CD4-positive, alpha-beta T cell treated with Interleukin-17A for 4 hours (primary cell): Measurements from ENCODE around the gene SELENOW.
A peak's percentile ranks its signal among the peaks of the same experiment; 100 is the strongest.
"Not testable (repeated sequence)": the region's sequence is repeated elsewhere in the genome, so short reads cannot be mapped to it uniquely, and the experiment has no call there.

Experiments
- DNase-seq: peaks from one replicate; pipeline ENCODE4 v3.0.0-alpha.2; 2020; ENCODE audit warnings: mixed read lengths

Gene SELENOW

DNA sequence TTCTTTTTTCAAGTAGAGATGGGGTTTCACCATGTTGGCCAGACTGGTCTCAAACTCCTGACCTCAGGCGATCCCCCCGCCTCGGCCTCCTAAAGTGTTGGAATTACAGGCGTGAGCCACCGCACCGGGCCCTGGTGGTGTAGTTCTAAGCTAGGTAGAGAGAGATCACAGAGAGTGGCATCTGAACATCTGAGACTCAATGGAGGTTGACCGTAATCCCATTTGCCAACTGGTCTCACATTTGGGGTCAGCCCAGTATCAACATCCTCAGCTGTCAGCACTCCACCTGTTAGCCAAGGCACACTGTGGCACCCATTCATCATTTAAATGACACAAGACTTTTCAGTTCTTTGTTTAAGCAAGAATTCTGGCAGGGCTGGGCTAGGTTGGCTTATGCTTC lies 8.1 kb downstream of the SELENOW start:
- DNase-seq, result no peak

DNA sequence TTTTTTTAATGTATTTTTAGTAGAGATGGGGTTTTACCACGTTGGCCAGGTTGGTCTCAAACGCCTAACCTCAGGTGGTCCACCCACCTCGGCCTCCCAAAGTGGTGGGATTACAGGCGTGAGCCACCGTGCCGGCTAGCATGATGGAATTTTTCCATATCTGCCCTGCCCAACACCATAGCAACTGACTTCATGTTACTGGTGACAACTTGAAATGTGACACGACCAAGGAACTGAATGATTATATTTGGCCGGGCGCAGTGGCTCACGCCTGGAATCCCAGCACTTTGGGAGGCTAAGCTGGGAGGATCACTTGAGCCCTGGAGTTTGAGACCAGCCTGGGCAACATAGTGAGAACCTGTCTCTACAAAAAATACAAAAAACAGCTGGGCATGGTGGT lies 8.8 kb downstream of the SELENOW start:
- DNase-seq, result not testable (repeated sequence)

DNA sequence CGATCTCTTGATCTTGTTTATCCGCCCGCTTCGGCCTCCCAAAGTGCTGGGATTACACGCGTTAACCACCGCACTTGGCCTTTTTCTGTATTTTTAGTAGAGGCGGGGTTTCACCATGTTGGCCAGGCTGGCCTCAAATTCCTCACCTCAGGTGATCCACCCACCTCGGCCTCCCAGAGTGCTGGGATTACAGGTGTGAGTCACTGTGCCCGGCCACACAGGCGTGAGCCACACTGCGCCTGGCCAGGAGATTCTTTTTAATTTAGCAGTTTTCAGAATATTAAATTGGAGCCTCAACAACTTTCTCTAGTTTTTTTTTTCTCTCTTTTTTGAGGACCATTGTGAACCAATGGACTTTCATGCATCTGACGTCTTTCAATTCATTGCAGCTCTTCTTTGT lies 11.3 kb downstream of the SELENOW start:
- DNase-seq, result not testable (repeated sequence)

DNA sequence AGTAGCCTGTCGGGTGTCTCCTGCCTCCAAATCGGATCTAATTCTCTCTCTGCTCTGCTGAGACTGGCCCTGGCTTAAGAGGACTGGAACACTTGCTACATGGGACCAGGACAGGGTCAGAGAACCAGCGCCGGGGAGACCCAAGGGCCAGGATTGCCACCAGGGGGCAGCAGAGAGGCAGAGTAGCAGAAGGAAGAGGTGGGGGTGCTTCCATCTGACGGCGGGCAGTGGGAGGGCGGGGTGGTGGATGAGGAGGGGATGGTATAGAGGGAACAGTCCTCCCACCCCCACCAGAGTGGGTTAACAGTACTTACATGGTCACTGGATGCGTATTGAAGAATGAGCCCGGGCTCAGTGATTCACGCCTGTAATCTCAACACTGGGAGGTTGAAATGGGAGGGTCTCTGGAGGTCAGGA lies 11.9 kb downstream of the SELENOW start:
- DNase-seq, result peak; percentile 93

DNA sequence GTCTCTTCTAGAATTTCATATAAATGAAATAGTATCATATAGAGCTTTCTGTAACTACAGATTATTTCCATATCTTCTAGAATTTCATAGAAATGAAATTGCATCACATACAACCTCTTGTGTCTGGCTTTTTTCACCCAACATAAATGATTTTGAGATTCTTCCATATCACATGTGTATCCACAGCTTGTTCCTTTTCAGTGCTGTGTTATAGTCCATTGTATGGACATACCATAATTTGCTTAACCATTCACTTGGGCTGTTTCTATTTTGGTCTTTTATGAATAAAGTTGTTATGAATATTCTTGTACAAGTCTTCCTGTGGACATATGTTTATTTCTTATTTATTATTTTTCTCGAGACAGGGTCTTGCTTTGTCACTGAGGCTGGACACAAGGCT lies 14.1 kb downstream of the SELENOW start:
- DNase-seq, result no peak

DNA sequence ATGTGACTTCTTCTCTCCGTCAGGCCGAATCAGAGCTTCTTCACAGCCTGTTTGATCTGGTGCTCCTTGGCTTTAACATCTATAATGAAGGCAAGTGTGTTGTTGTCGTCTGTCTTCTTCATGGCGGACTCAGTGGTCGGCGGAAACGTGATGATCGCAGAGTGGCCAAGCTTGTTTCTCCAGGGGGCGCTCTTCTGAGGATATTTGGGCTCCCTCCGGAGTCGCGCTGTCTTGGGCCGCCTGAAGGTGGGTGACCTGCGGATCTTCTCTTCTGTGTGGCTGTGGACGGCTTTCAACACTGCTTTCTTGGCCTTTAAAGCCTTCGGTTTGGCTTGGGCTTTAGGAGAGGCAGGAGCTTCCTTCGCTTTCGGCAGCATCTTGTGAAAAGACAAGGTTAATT lies 16.0 kb downstream of the SELENOW start:
- DNase-seq, result no peak

DNA sequence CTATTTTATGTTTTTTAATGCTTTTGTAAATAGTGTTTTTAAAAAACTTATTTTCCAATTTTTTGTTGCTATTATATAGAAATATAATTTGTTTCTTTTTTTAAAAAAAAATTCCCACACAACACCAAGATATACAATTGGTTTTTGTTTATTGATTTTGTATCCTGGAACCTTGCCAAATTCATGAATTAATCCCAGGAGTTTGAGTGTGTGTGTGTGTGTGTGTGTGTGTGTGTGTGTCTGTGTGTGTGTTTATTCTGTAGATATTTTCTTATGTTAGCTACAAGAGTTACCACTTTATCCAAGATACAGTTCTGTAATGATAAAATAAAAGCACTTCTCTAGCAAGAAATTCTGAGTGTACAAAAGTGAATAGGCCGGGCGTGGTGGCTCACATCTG lies 18.3 kb downstream of the SELENOW start:
- DNase-seq, result no peak

DNA sequence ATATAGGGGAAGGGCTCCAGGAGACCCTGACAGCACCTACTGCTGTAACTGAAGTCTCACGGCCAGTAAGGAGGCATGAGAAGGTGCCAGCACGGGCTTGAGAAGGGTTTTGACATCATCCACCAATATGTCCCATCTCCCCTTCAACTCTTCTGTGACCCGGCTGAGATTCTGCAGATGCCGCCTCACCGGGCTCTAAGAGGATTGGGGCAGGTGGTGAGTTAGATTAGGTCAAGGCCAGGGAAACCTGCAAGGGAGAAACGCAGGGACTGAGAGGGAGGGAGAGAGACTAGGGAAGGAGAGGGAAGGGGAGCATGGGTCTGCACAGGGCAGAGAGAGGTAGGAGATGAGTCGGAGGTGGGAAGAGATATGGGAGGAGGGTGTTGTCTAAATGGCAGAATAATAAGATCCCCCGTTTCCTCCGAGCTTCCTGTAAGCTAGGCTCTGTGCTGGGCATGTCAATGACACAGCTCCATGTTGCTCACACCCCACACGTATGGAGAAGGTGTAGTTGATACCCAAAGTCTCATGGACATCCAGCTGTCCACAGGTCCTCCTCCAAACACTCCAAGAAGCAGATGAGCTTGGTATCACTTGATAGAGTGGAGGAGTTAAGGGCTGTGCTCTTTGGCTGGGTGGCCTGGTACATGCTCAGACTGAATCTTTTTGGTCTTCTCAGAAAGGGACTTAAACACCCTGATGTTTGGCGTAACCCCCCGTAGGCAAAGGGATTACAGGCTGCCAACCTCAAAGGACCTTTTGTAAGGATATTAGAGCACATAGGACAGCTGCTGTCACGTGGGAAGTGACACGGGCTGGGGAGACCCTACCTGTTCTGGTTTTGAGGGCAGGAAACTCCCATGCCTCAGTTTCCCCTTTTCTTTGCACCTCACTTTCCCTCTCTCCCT lies 19.7 kb downstream of the SELENOW start:
- DNase-seq, result no peak

DNA sequence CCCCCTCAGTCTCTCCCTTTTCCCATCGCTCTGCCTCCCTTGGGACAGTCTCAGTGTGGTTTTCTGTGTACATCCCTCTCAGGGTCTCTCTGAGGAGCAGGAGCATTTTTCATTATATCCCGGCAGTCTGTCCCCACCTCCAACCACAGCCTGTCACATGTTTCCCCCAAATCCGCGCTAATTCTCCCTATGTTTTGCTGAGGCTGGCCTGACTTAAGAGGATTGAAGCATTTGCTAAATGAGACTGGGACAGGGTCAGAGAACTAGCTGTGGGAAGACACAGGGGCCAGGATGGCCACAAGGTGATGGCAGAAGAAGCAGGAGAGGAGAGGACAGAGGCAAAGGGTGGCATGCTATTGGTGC lies 20.4 kb downstream of the SELENOW start:
- no peak for DNase-seq

DNA sequence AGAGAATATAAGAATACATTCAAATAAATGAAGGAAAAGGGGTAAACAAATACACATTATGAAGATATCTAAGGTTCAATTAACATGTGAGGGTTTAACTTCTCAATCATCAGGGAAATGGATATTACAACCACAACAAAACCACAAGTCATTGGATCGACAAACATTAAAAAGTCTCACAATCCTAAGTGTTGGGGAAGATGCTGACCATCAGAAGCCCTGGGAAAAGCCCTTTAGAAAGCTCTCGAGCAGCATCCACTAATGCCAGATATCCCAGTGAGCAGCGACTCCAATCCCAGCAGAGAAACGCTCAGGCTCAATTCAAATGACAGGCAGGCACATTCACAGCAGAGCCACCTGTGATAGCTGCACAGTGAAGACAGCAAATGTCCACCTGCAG lies 22.8 kb downstream of the SELENOW start:
- no peak for DNase-seq

DNA sequence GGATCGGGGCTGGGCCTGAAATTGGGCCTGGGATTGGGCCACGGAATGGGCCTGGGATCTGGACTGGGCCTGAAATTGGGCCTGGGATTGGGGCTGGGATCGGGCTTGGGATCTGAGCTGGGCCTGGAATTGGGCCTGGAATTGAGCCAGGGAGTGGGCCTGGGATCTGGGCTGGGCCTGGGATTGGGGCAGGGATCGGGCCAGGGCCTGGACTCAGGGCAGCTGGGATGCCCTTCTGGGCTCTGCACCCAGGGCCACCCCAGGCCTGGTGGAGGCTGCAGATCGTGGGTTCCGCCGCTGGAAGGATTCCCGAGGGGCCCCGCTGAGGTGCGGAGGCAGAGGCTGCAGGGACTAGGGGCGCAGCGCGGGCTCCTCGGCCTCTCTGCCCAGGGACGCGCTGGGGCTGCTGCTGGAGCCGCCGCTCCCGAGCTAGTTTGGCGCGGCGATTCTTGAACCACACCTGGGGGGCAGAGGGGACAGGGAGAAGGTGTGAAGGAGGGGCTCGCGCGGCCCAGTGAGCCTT lies 24.1 kb downstream of the SELENOW start:
- DNase-seq, result no peak

DNA sequence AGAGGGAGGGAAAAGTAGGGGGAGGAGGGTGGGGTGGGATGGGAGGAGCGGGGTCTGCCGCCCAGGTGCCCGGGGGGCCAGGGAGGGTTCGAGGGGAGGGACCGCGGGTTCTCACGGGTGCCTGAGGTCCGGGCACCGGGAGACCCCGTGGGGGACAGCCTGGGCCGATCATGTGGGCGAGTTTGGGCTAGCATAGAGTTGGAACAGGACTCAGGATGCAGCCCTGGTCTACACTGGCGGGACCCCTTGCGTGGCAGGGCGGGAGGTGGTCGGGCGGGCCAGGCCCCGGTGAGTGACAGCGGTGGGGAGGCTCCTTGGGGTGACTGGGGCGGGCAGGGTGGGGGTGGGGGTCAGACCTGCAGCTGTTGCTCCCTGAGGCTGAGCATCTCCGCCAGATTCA lies 24.6 kb downstream of the SELENOW start:
- not testable (repeated sequence) for DNase-seq

DNA sequence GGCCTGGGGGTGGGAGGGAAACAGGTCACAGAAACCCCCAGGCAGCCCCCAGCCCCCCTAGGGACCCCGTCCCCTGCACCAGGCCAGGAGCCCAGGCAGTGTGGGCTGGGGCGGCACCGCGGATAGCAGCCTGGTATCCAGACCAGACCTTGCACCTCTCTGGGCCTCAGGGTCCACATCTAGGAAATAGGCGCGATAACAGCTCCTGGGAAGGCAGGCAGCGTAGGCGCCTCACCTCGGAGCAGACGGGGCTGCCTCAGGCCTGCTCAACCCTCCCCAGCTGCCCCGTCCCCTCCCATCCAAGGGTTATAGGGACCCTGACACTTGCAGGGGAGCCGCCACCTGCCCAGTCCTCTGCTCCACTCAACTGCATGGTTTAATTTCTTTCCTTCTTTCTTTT lies 25.2 kb downstream of the SELENOW start:
- DNase-seq, result not testable (repeated sequence)

DNA sequence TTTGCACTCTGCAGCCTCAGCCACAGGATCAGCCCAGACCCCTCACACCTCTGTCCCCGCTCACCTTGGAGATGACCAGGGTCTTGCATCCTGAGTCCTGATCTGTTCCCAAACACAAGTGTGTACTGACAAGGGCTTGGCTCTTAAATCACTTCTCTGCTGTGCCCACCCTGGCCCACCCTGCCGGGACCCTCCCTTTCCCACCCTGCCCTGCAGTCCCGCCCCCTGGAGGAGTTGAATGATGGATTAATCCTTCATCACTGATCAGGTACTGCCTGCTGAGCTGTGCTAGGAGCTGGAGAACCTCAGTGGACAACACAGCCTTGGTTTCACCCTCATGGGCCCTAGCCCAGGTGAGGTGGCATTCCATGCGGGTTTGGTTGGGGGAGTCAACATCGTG lies 25.9 kb downstream of the SELENOW start, which contains the start of gene TPRX1:
Gene TPRX1 (minus strand): TSS at position 101 of the 400 bp plus-strand sequence. CDS start 12 bp downstream, at position 89.
- not testable (repeated sequence) for DNase-seq

DNA sequence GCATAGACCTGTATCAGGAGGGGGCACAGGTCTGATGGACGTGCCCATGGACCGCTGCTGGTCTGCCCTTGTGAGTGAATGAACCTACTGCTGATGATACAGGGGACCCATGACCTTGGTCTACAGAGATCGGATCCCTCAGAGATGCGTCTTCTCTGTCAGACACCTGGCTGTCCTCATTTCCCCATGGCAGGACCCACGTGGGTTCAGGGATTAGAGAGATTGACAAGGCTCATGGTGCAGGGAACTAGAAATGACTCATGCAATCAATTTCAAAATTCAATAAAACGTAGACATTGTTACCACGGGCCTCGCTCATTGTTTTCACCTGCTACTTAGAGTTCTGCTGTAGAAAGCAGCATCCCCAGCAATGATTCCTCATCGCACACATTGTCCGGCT lies 26.8 kb downstream of the SELENOW start:
- no peak for DNase-seq

DNA sequence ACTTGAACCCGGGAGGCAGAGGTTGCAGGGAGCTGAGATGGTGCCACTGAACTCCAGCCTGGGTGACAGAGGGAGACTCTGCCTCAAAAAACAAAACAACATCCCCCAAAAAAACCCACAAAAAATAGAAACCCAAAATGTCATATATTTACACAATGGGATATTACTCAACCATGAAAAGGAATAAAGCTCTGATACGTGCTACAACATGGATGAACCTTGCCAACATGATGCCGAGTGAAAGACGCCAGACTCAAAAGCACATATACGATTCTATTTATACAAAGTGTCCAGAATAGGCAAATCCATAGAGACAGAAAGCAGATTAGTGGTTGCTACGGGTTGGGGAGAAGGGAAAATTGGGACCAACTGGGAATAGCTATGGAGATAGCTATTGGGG lies 27.9 kb downstream of the SELENOW start:
- no peak for DNase-seq

DNA sequence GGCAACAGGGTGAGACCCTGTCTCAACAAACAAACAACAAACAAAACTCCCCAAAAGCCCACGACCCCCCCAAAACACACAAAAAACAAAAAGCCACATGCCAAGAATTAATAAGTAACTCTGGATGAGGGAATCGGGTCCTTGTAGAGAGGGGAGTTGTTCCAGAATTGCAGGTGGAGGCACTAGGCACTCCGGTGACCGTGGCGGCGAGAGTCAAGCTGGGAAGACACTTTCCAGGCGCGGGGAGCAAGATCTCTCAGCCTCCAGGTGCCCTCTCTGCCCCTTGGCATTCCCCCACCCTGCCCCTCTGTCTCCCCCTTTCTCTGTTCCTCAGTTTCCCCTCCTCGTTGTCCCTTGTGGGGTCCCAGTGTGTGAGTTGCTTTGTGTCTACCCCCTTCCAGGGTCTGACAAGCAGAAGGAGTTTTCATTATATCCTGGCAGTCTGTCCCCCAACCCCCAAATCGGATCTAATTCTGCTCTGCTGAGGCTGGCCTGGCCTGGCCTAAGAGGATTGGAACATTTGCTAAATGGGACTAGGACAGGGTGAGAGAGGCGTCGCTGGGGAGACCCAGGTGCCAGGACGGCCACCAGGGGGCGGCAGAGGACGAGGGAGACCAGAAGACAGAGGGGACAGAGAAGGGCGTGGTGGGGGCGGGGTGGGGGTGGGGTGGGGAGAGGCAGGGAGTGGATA lies 34.9 kb downstream of the SELENOW start:
- DNase-seq, result peak; percentile 83

DNA sequence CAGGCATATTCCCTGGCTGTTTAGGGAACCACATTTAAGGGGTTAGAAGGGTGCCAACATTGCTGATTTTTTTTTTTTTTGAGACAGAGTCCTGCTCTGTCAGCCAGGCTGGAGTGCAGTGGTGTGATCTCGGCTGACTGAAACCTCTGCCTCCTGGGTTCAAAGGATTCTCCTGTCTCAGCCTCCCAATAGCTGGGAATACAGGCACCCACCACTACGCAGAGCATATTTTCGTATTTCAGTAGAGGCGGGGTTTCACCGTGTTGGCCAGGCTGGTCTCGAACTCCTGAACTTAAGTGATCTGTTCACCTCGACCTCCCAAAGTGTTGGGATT lies 35.5 kb downstream of the SELENOW start:
- DNase-seq, result no peak

DNA sequence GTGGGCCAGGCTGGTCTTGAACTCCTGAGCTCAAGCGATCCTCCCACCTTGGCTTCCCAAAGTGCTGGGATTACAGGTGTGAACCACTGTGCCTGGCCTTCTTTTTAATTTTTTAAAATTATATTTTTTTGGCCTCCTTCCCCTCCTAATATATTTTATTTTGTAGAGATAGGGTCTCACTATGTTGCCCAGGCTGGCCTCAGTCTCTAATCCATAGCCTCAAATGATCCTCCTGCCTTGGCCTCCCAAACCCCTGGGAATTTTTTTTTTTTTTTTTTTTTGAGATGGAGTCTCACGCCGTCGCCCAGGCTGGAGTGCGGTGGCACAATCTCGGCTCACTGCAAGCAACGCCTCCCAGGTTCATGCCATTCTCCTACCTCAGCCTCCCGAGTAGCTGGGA lies 37.8 kb downstream of the SELENOW start:
- DNase-seq, result not testable (repeated sequence)

DNA sequence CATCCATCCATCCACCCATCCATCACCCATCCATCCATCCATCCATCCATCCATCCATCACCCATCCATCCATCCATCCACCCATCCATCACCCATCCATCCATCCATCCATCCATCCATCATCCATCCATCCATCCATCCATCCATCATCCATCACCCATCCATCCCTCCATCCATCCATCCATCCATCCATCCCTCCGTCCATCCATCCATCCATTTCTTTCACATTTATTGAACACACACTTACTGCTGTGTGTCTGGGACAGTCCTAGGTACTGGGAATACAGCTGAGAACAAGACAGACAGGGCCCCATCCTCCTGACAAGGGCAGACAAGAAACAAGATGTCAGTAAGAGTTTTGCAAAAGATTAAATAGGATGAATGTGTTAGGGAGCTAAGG lies 39.7 kb downstream of the SELENOW start:
- not testable (repeated sequence) for DNase-seq

DNA sequence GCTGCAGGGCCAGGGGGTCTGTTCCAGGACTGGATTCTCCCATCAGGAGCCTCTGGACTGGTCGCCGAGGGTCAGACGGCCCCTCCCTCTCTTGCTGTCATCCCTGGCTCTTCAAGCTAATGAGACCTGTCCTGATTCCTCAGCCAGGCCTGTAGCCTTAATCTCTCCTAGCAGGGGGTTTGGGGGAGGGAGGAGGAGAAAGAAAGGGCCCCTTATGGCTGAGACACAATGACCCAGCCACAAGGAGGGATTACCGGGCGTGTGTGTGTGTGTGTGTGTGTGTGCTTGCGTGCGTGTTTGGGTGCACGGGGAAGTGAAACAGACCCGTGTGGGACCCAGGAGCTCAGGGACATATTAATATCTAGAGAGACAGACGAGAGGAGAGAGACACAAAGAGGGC lies 41.4 kb downstream of the SELENOW start:
- no peak for DNase-seq

DNA sequence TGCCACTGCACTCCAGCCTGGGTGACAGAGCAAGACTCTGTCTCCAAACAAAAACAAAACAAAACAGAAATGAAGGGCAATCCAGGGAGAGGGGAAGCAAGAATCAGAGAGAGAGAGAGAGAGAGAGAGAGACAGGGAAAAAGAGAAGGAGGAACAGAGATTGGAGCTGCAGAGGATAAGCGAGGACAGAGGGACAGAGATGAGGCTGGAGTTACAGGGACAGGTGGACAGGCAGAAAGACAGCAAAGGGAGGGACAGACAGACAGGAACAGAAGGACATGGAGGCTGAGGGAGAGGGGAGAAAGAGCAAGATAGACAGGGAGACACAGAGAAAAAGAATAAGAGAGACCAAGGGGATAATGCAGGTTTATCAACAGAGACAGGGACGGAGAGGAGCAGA lies 41.9 kb downstream of the SELENOW start:
- no peak for DNase-seq

DNA sequence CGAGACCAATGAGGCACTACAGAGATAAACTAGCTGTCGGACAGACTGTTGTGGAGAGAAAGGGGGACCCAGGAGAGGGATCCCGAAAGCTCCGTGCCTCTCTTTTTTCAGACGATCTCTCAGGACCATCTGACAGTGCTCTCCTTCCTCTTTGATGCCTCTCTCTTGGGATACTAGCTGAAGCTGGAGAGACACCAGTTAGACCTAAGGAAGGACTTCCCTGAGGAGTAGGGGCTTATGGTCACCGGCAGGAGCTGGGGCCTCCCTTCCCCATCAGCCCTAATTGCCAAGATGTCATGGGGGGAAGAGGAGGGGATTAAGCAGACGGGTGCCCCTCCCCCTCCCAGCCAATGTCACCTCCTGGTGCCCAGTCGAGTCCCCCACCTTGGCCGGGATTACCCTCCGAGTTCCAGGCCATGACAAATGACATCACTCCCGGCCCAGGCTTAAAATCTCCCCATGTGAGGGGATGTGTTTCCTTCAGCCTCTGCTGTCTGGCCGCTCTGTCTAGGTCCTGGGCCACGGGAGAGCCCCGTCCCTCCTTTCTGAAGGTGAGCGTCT lies 43.0 kb downstream of the SELENOW start, which contains the start of gene CRX:
Gene CRX (plus strand): TSS at position 478 of the 561 bp plus-strand sequence. CDS start 12,507 bp downstream, outside the sequence.
- DNase-seq, result no peak

DNA sequence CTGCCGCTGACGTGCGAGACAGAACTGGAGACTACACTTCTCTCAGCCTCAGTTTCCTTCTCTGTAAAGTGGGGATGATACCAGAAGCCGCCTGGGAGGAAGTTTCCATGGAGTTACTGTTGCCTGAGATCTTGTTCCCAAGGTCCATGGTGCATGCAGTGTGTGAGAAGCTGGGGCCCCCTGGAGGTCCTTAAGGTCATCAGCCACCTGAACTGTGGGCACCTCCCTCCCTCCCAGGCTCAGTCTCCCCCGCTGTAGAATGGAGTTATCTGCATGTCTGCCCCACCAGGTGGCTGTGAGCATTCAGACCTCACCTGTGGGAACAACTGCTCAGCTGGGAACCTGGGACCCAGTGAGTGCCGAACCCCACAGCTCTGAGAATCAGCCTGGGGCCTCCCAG lies 45.9 kb downstream of the SELENOW start:
- DNase-seq, result no peak
